Measurements from ENCODE around the gene PCDH9. TPM values are rescaled to one million over a fixed set of nuclear protein-coding genes. Genes with fewer than 3 reads are reported as not detected.

Gene PCDH9
- total and polyA plus RNA-seq, 2 of the 4 experiments (the other 2 are of a cell fraction), result 2.2 to 10.2 TPM

DNA sequence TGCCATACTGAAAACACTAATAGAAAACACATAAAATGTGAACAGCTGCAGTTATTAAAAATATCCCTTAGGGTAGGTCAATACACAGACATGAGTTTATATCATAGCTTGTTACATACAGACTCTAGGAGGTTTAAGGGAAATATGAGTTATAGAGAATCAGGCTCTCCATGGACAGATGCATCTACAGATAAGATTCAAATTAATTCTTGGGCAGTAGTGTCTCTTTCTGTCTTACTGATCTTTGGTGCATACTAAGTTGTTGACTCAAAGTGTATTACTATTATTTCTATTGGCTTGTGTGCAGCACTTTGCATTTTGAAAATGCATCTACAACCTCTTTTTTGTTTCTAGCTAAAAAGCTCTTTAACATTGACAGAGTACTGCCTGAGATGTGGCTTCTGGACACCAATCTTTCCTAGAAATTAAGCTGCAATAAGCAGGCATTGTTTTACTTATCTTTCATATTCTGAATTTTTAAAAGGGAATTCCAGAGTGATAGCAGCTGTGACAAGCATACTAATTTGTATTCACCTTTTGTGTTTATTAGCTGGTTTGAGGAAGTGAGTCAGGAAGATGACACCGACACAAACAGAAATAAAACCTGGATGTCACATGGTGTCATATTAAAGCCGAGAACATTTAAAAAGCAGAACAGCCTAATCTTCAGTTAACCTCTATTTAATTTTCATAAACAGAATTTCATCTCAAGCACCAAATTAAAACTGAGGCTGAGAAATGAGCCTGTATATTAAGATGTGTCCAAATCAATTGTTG lies 399.0 kb downstream of the PCDH9 start:
- no peak overlapping the region for H2AK9ac ChIP-seq (replicated peaks; ENCODE audit: low read depth, low read length, poor library complexity)
- DNase-seq (no peak), ATAC-seq (ENCODE audit: low read depth) (no peak)
- H3K9me3 ChIP-seq (ENCODE audit: control insufficient read depth, insufficient read depth, low read length), result no peaks in the 10 kb centered on the region
- in situ Hi-C loops (cut with MboI; ENCODE audit: low sequenced_read_pairs) (no loop called here), dilution Hi-C loops (cut with HindIII; ENCODE audit: low sequenced_read_pairs, unreplicated experiment) (no loop called here), intact Hi-C loops (cut with micrococcal nuclease) (no loop called here)
- H2BK20ac ChIP-seq (ENCODE audit: low read depth, low read length), result no peak overlapping the region
- no peak overlapping the region for H4K5ac ChIP-seq (ENCODE audit: low read depth, low read length)
- no peak overlapping the region for H3K27ac ChIP-seq (ENCODE audit: insufficient read depth, low read length)
- BruUV-seq (replicated peaks), result no TSS peak
- TF ChIP-seq BHLHE40 (IDR thresholded peaks at IDR 0.05; ENCODE audit: low read depth, low read length), result no peak
- no peak for TF ChIP-seq SMC3 (IDR thresholded peaks at IDR 0.05; ENCODE audit: low read depth, low read length)
- no peak for TF ChIP-seq RAD21 (IDR thresholded peaks at IDR 0.05; ENCODE audit: low read length)
- TF ChIP-seq, protein P1, sequence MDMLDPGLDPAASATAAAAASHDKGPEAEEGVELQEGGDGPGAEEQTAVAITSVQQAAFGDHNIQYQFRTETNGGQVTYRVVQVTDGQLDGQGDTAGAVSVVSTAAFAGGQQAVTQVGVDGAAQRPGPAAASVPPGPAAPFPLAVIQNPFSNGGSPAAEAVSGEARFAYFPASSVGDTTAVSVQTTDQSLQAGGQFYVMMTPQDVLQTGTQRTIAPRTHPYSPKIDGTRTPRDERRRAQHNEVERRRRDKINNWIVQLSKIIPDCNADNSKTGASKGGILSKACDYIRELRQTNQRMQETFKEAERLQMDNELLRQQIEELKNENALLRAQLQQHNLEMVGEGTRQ (IDR thresholded peaks at IDR 0.05; ENCODE audit: low read depth, low read length), result no peak
- TF ChIP-seq, protein P2, sequence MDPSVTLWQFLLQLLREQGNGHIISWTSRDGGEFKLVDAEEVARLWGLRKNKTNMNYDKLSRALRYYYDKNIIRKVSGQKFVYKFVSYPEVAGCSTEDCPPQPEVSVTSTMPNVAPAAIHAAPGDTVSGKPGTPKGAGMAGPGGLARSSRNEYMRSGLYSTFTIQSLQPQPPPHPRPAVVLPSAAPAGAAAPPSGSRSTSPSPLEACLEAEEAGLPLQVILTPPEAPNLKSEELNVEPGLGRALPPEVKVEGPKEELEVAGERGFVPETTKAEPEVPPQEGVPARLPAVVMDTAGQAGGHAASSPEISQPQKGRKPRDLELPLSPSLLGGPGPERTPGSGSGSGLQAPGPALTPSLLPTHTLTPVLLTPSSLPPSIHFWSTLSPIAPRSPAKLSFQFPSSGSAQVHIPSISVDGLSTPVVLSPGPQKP (IDR thresholded peaks at IDR 0.05; ENCODE audit: borderline replicate concordance, low read depth, low read length), result no peak
- TF ChIP-seq, protein P3, sequence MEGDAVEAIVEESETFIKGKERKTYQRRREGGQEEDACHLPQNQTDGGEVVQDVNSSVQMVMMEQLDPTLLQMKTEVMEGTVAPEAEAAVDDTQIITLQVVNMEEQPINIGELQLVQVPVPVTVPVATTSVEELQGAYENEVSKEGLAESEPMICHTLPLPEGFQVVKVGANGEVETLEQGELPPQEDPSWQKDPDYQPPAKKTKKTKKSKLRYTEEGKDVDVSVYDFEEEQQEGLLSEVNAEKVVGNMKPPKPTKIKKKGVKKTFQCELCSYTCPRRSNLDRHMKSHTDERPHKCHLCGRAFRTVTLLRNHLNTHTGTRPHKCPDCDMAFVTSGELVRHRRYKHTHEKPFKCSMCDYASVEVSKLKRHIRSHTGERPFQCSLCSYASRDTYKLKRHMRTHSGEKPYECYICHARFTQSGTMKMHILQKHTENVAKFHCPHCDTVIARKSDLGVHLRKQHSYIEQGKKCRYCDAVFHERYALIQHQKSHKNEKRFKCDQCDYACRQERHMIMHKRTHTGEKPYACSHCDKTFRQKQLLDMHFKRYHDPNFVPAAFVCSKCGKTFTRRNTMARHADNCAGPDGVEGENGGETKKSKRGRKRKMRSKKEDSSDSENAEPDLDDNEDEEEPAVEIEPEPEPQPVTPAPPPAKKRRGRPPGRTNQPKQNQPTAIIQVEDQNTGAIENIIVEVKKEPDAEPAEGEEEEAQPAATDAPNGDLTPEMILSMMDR (conservative IDR thresholded peaks at IDR 0.05; ENCODE audit: low read depth, low read length), result no peak
- TF ChIP-seq RFX5 (IDR thresholded peaks at IDR 0.05; ENCODE audit: low read depth, low read length), result no peak
- no peak for TF ChIP-seq NFE2L2 (IDR thresholded peaks at IDR 0.05; ENCODE audit: low read depth, low read length)
- no peak for TF ChIP-seq MXI1 (IDR thresholded peaks at IDR 0.05; ENCODE audit: borderline replicate concordance, low read depth, low read length)
- TF ChIP-seq CEBPB (IDR thresholded peaks at IDR 0.05; ENCODE audit: low read depth, low read length), result no peak
- no peak for TF ChIP-seq FOS (IDR thresholded peaks at IDR 0.05; ENCODE audit: low read depth, low read length)
- no peak for TF ChIP-seq MAFK (IDR thresholded peaks at IDR 0.05; ENCODE audit: low read depth, low read length)
- no peak for TF ChIP-seq RCOR1 (IDR thresholded peaks at IDR 0.05; ENCODE audit: insufficient replicate concordance, low read length)
- H3K4me2 ChIP-seq (ENCODE audit: low read depth, low read length), result no peak overlapping the region
- no peak overlapping the region for H4K91ac ChIP-seq (ENCODE audit: insufficient read depth, low read depth, low read length)
- H3K4me3 ChIP-seq (ENCODE audit: insufficient read depth, low read depth, low read length), result no peak overlapping the region
- H3K56ac ChIP-seq (ENCODE audit: extremely low read depth, insufficient read depth, low read length), result no peak overlapping the region
- ChIA-PET POLR2A (ENCODE audit: unreplicated experiment) (no interaction called here), CTCF (interaction anchor here (0.6 kb wide), 1 partner anchor 203 kb away, joined by 3 read pairs; no protein-coding TSS in a partner anchor)
- H3K36me3 ChIP-seq (ENCODE audit: control insufficient read depth, insufficient read depth, low read length), result no peaks in the 10 kb centered on the region
- H4K20me1 ChIP-seq (ENCODE audit: insufficient read depth, low read length), result no peaks in the 10 kb centered on the region
- H3K23ac ChIP-seq (ENCODE audit: low read depth, low read length), result no peak overlapping the region
- no peaks in the 10 kb centered on the region for H3K4me1 ChIP-seq (ENCODE audit: control insufficient read depth, insufficient read depth, low read length)
- H3K14ac ChIP-seq (replicated peaks; ENCODE audit: low read depth, low read length), result no peak overlapping the region
- H3K9me1 ChIP-seq (ENCODE audit: insufficient read depth, low read length), result no peaks in the 10 kb centered on the region
- H2BK120ac ChIP-seq (ENCODE audit: low read depth, low read length), result no peak overlapping the region
- no CpG with 5 or more reads among the region's 2 CpGs for WGBS, 2 experiments (ENCODE audit: extremely low coverage in 2 of 2, insufficient read length in 1 of 2)
- H3K18ac ChIP-seq (ENCODE audit: low read depth, low read length), result no peak overlapping the region
- H3K27me3 ChIP-seq (ENCODE audit: control insufficient read depth, insufficient read depth, low read length), result no peaks in the 10 kb centered on the region
- no peaks in the 10 kb centered on the region for H3K79me1 ChIP-seq (ENCODE audit: low read depth in 1 of 2, low read length in 2 of 2)
- H2AFZ ChIP-seq (replicated peaks; ENCODE audit: low read length, poor library complexity), result no peak overlapping the region
- H2BK15ac ChIP-seq (ENCODE audit: low read depth, low read length), result no peak overlapping the region
- H2BK5ac ChIP-seq (ENCODE audit: low read depth, low read length, poor library complexity, severe bottlenecking), result no peak overlapping the region
- no peak overlapping the region for H2AK5ac ChIP-seq (ENCODE audit: low read depth, low read length)
- H3K4ac ChIP-seq (ENCODE audit: low read depth, low read length), result no peak overlapping the region
- H3K9ac ChIP-seq (ENCODE audit: low read depth, low read length), result no peak overlapping the region
- H4K8ac ChIP-seq (ENCODE audit: low read depth in 2 of 2, low read length in 2 of 2), result no peak overlapping the region

All from IMR-90 (cell line).